ENCODE data around the gene TFPT. TPM values are rescaled to one million over a fixed set of nuclear protein-coding genes. Genes with fewer than 3 reads are reported as not detected.

The TFPT gene
- total RNA-seq, 6 donors from 2014 or later, result 10.5 to 51.3 (median 26.2) TPM

- ATAC-seq (ENCODE audit: low FRiP score in 2 of 2) (no peak), DNase-seq (no peak)
- Histone ChIP-seq H3K36me3 (peaks cover 30 to 59% (median 54%) of the 10 kb centered on the region in 4 donors), H3K9me3 (no peaks in the 10 kb centered on the region), H3K4me1 (peaks cover 3 to 10% (median 6%) of the 10 kb centered on the region in 4 donors), H3K27me3 (no peaks in the 10 kb centered on the region), H3K27ac (no peak overlapping the region), H3K4me3 (no peak overlapping the region)
- TF ChIP-seq POLR2AphosphoS5 (IDR thresholded peaks at IDR 0.05) (no peak), EP300 (IDR thresholded peaks at IDR 0.05) (no peak), CTCF (IDR thresholded peaks at IDR 0.05) (no peak), POLR2A (IDR thresholded peaks at IDR 0.05) (no peak)
- 87 to 88% methylated on average over 6 to 7 of the region's 7 CpGs for WGBS, 2 donors
Observed at GRCh38 chr19:54108496-54108895, 7.0 kb downstream of the TFPT start.

DNA sequence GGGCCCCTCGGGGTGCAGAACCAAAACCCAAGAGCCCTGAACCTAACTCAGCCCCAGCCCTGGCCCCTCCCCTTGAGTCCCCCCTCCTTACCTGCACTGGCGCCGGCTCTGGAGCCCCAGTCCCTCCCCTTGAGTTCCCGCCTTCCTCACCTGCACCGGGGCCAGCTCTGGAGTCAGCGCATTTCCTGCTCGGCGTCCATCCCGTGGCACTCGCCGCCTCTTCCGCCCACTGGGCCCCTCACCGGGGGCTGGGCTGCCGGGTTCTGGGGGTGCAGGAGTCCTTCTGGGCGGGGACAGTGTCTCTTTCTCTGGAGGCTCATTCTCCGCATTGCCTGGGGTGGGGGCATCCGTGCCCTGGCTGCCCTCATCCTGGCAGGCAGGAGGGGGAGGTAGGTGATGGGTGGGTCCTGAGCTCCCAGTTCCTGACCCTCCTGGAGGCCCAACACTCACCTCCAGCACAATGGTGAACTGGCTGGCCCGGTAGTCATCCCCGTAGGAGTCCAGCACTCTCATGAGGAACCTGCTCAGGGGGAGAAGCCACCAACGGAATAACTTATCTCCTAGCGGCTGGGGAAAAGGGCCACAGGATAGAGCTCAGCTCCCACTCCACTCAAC, 7.5 kb downstream of the TFPT start:
- Histone ChIP-seq H3K4me1 (peaks cover 7 to 15% (median 10%) of the 10 kb centered on the region in 4 donors), H3K9me3 (no peaks in the 10 kb centered on the region), H3K4me3 (no peak overlapping the region), H3K27me3 (no peaks in the 10 kb centered on the region), H3K27ac (no peak overlapping the region), H3K36me3 (peaks cover 30 to 59% (median 54%) of the 10 kb centered on the region in 4 donors)
- DNase-seq (no peak), ATAC-seq (ENCODE audit: low FRiP score in 2 of 2) (no peak)
- no peak for TF ChIP-seq CTCF (IDR thresholded peaks at IDR 0.05)
- no peak for TF ChIP-seq EP300 (IDR thresholded peaks at IDR 0.05)
- no peak for TF ChIP-seq POLR2A (IDR thresholded peaks at IDR 0.05)
- no peak for TF ChIP-seq POLR2AphosphoS5 (IDR thresholded peaks at IDR 0.05)
- WGBS, 2 donors, result 87 to 88% methylated on average over 16 to 19 of the region's 21 CpGs

DNA sequence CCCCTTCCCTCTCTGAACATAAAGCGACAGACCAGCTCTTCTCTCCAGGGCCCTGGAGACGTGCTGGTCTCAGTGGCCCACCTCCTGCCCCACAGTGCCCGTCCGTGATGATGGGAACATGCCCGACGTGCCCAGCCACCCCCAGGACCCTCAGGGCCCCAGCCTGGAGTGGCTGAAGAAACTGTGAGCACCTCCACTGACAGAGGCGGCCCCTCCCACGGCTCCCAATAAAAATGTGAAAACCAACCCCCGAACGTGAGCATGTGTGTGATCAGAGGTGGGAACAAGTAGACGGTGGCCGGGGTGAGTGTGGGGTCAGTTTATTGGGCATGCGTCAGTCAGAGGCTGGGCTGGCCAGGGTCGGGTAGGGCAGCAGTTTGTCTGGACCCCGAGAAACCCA, 8.7 kb downstream of the TFPT start:
- H3K9me3 ChIP-seq, result no peaks in the 10 kb centered on the region
- no peak overlapping the region for H3K4me3 ChIP-seq
- H3K4me1 ChIP-seq, result peaks cover 12 to 22% (median 13%) of the 10 kb centered on the region in 4 donors
- TF ChIP-seq CTCF (IDR thresholded peaks at IDR 0.05) (no peak), EP300 (IDR thresholded peaks at IDR 0.05) (no peak), POLR2A (IDR thresholded peaks at IDR 0.05) (no peak), POLR2AphosphoS5 (IDR thresholded peaks at IDR 0.05) (no peak)
- H3K27me3 ChIP-seq, result no peaks in the 10 kb centered on the region
- peaks cover 30 to 59% (median 54%) of the 10 kb centered on the region in 4 donors for H3K36me3 ChIP-seq
- no peak overlapping the region for H3K27ac ChIP-seq
- ATAC-seq (ENCODE audit: low FRiP score in 2 of 2), result no peak
- DNase-seq, result no peak
- 88 to 89% methylated on average over 15 of the region's 15 CpGs for WGBS, 2 donors

DNA sequence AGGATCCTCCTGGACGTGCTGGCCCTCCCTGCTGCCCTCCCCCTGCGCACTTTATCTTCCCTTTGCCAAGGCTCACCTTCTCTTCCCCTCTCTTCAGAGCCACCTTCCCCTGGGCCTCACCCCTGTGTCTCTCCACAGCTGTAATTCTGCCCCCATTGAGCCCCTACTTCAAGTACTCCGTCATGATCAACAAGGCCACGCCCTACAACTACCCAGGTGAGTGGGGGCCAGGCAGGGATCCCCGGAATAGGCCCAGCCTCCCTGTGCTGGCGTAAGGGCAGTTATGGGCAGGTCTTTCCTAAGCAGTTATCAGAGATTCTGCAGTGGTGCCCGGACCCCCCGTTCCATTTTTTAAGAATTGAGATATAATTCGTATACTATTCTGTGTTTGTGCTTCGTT, 9.7 kb downstream of the TFPT start:
- no peaks in the 10 kb centered on the region for H3K27me3 ChIP-seq
- DNase-seq, result no peak
- H3K9me3 ChIP-seq, result no peaks in the 10 kb centered on the region
- ATAC-seq (ENCODE audit: low FRiP score in 2 of 2), result no peak
- peaks cover 12 to 22% (median 13%) of the 10 kb centered on the region in 4 donors for H3K4me1 ChIP-seq
- TF ChIP-seq POLR2A (IDR thresholded peaks at IDR 0.05) (no peak), POLR2AphosphoS5 (IDR thresholded peaks at IDR 0.05) (no peak), CTCF (IDR thresholded peaks at IDR 0.05) (no peak), EP300 (IDR thresholded peaks at IDR 0.05) (no peak)
- no peak overlapping the region for H3K4me3 ChIP-seq
- 92 to 95% methylated on average over 10 of the region's 10 CpGs for WGBS, 2 donors
- H3K27ac ChIP-seq, result no peak overlapping the region
- peaks cover 27 to 55% (median 51%) of the 10 kb centered on the region in 4 donors for H3K36me3 ChIP-seq

All from upper lobe of left lung (tissue), 6 donors.